ENCODE data around the gene RPS27L. TPM values are rescaled to one million over a fixed set of nuclear protein-coding genes. Genes with fewer than 3 reads are reported as not detected.
A peak's percentile ranks its signal among the peaks of the same experiment; 100 is the strongest.

RPS27L gene
- total RNA-seq, 4 donors from 2014 or later: 23.7 to 89.6 (median 43.8) TPM

GRCh38 chr15:63165166-63165859 lies 8.0 kb upstream of the RPS27L start:
- no peak for TF ChIP-seq POLR2A (IDR thresholded peaks at IDR 0.05)
- no peak for TF ChIP-seq CTCF (IDR thresholded peaks at IDR 0.05)

GRCh38 chr15:63163217-63163616 lies 5.9 kb upstream of the RPS27L start:
- intact Hi-C loops (cut with DNase I): loop anchor here (10.0 kb wide), 1 partner anchor 112 kb away; the partner anchor contains the start of gene APH1B
- WGBS, 2 donors: 78 to 81% methylated on average over 4 of the region's 4 CpGs
- Histone ChIP-seq H3K36me3 (no peaks in the 10 kb centered on the region), H3K4me1 (peaks cover 0 to 2% (median 1%) of the 10 kb centered on the region in 3 donors), H3K4me3 (no peak overlapping the region), H3K27me3 (no peaks in the 10 kb centered on the region), H3K9me3 (no peaks in the 10 kb centered on the region), H3K27ac (no peak overlapping the region)
- no peak for TF ChIP-seq CTCF (IDR thresholded peaks at IDR 0.05)
- no peak for TF ChIP-seq POLR2A (IDR thresholded peaks at IDR 0.05)
- no peak for DNase-seq

More at GRCh38 chr15:63165166-63165859, 8.0 kb upstream of the RPS27L start:
- WGBS, 2 donors: 78 to 87% methylated on average over 6 of the region's 6 CpGs
- Histone ChIP-seq H3K36me3 (no peaks in the 10 kb centered on the region), H3K27me3 (no peaks in the 10 kb centered on the region), H3K4me3 (no peak overlapping the region), H3K4me1 (no peaks in the 10 kb centered on the region), H3K27ac (no peak overlapping the region), H3K9me3 (no peaks in the 10 kb centered on the region)
- intact Hi-C loops (cut with DNase I): loop anchor here (10.0 kb wide), 1 partner anchor 109 kb away; the partner anchor contains the start of gene APH1B
- DNase-seq: no peak

DNA sequence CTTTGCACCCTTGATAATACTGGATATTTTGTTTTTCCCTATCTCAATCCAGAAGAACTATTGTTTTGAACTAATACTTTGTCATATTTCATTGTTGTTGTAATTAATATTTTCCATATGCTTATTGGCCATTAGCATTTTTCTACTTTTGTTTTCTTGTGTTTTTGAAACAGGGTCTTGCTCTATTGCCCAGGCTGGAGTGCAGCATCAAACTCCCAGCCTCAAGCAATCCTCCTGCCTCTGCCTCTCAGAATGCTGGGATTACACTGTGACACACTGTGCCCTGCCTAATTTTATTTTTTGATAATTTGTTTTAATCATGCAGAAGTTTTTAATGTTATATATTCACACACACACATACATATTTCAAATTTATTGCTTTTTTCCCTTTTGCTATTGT lies 3.4 kb upstream of the RPS27L start:
- Histone ChIP-seq H3K27me3 (no peaks in the 10 kb centered on the region), H3K36me3 (no peaks in the 10 kb centered on the region), H3K4me1 (peaks cover 0 to 16% (median 4%) of the 10 kb centered on the region in 3 donors), H3K27ac (no peak overlapping the region), H3K9me3 (no peaks in the 10 kb centered on the region), H3K4me3 (no peak overlapping the region)
- DNase-seq: no peak
- TF ChIP-seq CTCF (IDR thresholded peaks at IDR 0.05) (no peak), POLR2A (IDR thresholded peaks at IDR 0.05) (no peak)
- intact Hi-C loops (cut with DNase I): loop anchor here (10.0 kb wide), 1 partner anchor 114 kb away; the partner anchor contains the start of gene APH1B

GRCh38 chr15:63157891-63158431 lies 684 bp upstream of the RPS27L start:
- no peaks in the 10 kb centered on the region for H3K27me3 ChIP-seq
- peak overlapping the region; percentile 91 to 97 (median 94) for H3K27ac ChIP-seq
- H3K36me3 ChIP-seq: peaks cover 0 to 26% (median 0%) of the 10 kb centered on the region in 3 donors
- TF ChIP-seq POLR2A (IDR thresholded peaks at IDR 0.05): no peak
- no peak for TF ChIP-seq CTCF (IDR thresholded peaks at IDR 0.05)
- H3K9me3 ChIP-seq: no peaks in the 10 kb centered on the region
- WGBS, 2 donors: 9 to 14% methylated on average over 18 of the region's 18 CpGs
- no peak for DNase-seq
- intact Hi-C loops (cut with DNase I): no loop called here
- H3K4me1 ChIP-seq: peaks cover 0 to 32% (median 6%) of the 10 kb centered on the region in 3 donors
- H3K4me3 ChIP-seq: peak overlapping the region; percentile 73 to 87 (median 77)

DNA sequence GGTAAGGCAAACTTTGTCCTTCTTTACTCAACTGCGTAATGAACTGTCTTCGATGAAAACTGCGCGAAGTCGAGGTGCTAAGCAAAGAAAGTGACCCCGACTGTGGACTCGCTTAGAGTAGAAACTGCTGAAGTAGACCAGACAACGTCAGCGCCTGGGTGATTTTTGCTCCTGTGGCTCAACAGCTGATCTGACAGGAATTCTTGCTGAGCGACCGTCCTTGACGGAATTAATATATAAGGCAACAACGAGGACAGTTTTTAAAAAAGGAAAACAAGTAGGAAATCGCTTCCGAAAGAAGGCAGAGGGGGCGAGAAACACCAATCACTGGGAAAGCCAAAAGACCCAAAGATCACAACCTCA lies 541 bp downstream of the RPS27L start:
- Histone ChIP-seq H3K27ac (peak overlapping the region; percentile 91 to 97 (median 94)), H3K9me3 (no peaks in the 10 kb centered on the region), H3K27me3 (no peaks in the 10 kb centered on the region), H3K36me3 (peaks cover 0 to 38% (median 0%) of the 10 kb centered on the region in 3 donors), H3K4me1 (peaks cover 0 to 32% (median 6%) of the 10 kb centered on the region in 3 donors), H3K4me3 (peak overlapping the region; percentile 73 to 87 (median 77))
- intact Hi-C loops (cut with DNase I): no loop called here
- no peak for DNase-seq
- WGBS, 2 donors: 0% methylated on average over 15 to 16 of the region's 16 CpGs
- no peak for TF ChIP-seq POLR2A (IDR thresholded peaks at IDR 0.05)
- TF ChIP-seq CTCF (IDR thresholded peaks at IDR 0.05): no peak

All from esophagus squamous epithelium (tissue), 5 donors.